SK-N-MC (cell line): Measurements from ENCODE around the gene TFR2.

Experiments used
- DNase-seq: peaks from one replicate; pipeline ENCODE4 v3.0.0-alpha.2; 2011; ENCODE audit warnings: low read depth, low spot score
- H3K27ac ChIP-seq: fragments of 200-600 bp; sonication (generic); 2 replicates; pipeline ENCODE4 v1.5.1; 2016; ENCODE audit warnings: mixed run types
- H3K36me3 ChIP-seq: fragments of 200-600 bp; sonication (generic); 2 replicates; pipeline ENCODE4 v1.6.1; 2017; ENCODE audit warnings: antibody characterized with exemption, low read length, mixed read lengths; ENCODE audit not compliant: insufficient read depth
- H3K4me3 ChIP-seq: fragments of 200-600 bp; sonication (generic); 2 replicates; pipeline ENCODE4 v1.5.1; 2016
- H3K9ac ChIP-seq: fragments of 200-600 bp; sonication (generic); 2 replicates; pipeline ENCODE4 v1.8.0; 2017; ENCODE audit warnings: mixed run types, mixed read lengths; ENCODE audit not compliant: insufficient read length
- H3K9me3 ChIP-seq: fragments of 200-600 bp; sonication (generic); 2 replicates; pipeline ENCODE4 v1.6.1; 2017; ENCODE audit warnings: low read depth, mild to moderate bottlenecking, antibody characterized with exemption, low read length, moderate library complexity, mixed read lengths
- EZH2 ChIP-seq: fragments of 200-600 bp; sonication (generic); IDR thresholded peaks from one replicate; pipeline ENCODE4 v1.6.1; 2017; ENCODE audit warnings: antibody characterized with exemption
- FOXP2 ChIP-seq: optimal IDR thresholded peaks from 2 replicates; pipeline ENCODE3; 2011; ENCODE audit warnings: mild to moderate bottlenecking, moderate library complexity; ENCODE audit not compliant: insufficient read depth; ENCODE audit errors: extremely low read length, control extremely low read depth
- POLR2AphosphoS5 ChIP-seq: IDR thresholded peaks from 2 replicates; pipeline ENCODE4 v1.6.1; 2012; ENCODE audit warnings: mild to moderate bottlenecking, low read depth, low read length, borderline replicate concordance

The TFR2 gene

GRCh38 chr7:100626530-100627237 is 14.7 kb downstream of the TFR2 start:
- Histone ChIP-seq H3K27ac (no peak overlapping the region), H3K36me3 (no peaks in the 10 kb centered on the region), H3K9ac (peak overlapping the region; percentile 74), H3K4me3 (peak overlapping the region; percentile 85), H3K9me3 (no peaks in the 10 kb centered on the region)
- TF ChIP-seq POLR2AphosphoS5 (peak; percentile 71; the same call in 1 of the 2 replicates), EZH2 (no peak), FOXP2 (peak; percentile 31)
- peak; percentile 42 for DNase-seq

GRCh38 chr7:100626055-100626454 is 15.3 kb downstream of the TFR2 start:
- H3K36me3 ChIP-seq = no peaks in the 10 kb centered on the region
- no peak overlapping the region for H3K27ac ChIP-seq
- no peak for DNase-seq
- H3K4me3 ChIP-seq = peak overlapping the region; percentile 85
- TF ChIP-seq POLR2AphosphoS5 = no peak
- no peak overlapping the region for H3K9ac ChIP-seq
- no peaks in the 10 kb centered on the region for H3K9me3 ChIP-seq

DNA sequence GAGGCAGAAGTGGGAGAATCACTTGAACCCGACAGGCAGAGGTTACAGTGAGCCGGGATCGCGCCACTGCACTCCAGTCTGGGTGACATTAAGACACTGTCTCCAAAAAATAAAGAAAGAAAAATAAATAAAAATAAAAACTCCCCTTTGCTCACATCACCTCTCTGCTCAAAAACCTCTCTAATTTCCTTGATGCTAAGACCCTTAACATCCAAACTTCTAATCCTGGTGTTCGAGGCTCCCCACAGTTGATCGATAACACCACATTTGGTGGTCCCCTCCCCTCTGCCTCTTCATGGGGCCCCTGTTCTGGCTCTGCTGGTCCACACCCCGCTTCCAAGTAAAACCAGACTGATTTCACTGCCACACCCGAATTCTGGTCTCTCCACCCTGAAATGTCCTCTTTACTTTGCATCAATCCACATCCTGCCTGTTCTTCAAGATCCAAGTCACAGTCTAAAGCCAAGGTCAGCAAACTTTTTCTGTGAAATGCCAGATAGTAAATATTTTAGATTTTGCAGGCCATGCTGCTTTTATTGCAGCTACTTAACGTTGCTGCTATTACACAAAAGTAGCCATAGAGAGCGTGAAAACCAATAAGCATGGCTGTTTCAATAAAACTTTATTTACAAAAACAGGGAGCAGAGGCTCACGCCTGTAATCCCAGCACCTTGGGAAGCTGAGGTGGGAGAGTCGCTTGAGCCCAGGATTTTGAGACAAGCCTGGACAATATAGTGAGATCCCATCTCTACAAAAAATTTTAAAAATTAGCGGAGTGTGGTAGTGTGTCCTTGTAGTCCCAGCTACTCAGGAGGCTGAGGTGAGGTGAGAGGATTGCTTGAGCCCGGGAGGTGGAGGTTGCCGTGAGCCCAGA is 17.2 kb downstream of the TFR2 start:
- Histone ChIP-seq H3K36me3 (no peaks in the 10 kb centered on the region), H3K9me3 (no peaks in the 10 kb centered on the region)
- no peak for TF ChIP-seq FOXP2
- no peak for TF ChIP-seq POLR2AphosphoS5
- no peak for TF ChIP-seq EZH2

DNA sequence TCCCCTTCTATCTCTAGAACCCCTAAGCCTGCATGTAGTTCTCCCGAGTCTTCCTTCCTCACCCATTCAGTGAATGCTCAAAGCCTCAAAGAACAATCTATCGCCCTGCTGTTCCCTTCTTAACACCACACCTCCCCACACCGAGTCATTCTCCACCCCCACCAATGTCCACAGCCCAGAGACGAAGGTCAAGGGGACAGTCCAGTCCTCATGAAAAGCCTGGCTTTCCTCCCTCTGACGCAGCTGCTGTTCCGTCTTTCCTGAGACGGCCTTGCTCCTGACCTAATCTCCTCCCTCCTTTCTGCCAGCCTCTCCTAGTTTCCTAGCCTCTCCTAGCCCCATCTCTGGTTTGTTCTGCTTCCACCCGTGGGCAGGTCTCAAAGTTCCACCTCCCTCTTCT is 19.8 kb downstream of the TFR2 start:
- Histone ChIP-seq H3K9me3 (no peaks in the 10 kb centered on the region), H3K36me3 (no peaks in the 10 kb centered on the region), H3K4me3 (no peak overlapping the region), H3K9ac (no peak overlapping the region), H3K27ac (no peak overlapping the region)
- no peak for DNase-seq
- TF ChIP-seq FOXP2 = no peak
- TF ChIP-seq POLR2AphosphoS5 = no peak
- TF ChIP-seq EZH2 = no peak

More for the DNA sequence above, 17.2 kb downstream of the TFR2 start:
- no peak for DNase-seq
- no peak overlapping the region for H3K9ac ChIP-seq
- H3K27ac ChIP-seq = no peak overlapping the region
- H3K4me3 ChIP-seq = no peak overlapping the region

GRCh38 chr7:100620804-100621203 is 20.5 kb downstream of the TFR2 start:
- H3K4me3 ChIP-seq = no peak overlapping the region
- no peaks in the 10 kb centered on the region for H3K9me3 ChIP-seq
- DNase-seq = no peak
- H3K27ac ChIP-seq = no peak overlapping the region
- no peaks in the 10 kb centered on the region for H3K36me3 ChIP-seq
- no peak overlapping the region for H3K9ac ChIP-seq
- no peak for TF ChIP-seq FOXP2
- no peak for TF ChIP-seq EZH2
- no peak for TF ChIP-seq POLR2AphosphoS5

GRCh38 chr7:100620239-100620638 is 21.1 kb downstream of the TFR2 start:
- Histone ChIP-seq H3K9ac (no peak overlapping the region), H3K9me3 (no peaks in the 10 kb centered on the region), H3K27ac (no peak overlapping the region), H3K36me3 (no peaks in the 10 kb centered on the region), H3K4me3 (no peak overlapping the region)
- DNase-seq = no peak
- TF ChIP-seq POLR2AphosphoS5 (no peak), FOXP2 (no peak), EZH2 (no peak)

- H3K36me3 ChIP-seq = no peaks in the 10 kb centered on the region
- H3K27ac ChIP-seq = no peak overlapping the region
- no peak for DNase-seq
- no peak overlapping the region for H3K4me3 ChIP-seq
- no peak overlapping the region for H3K9ac ChIP-seq
- TF ChIP-seq POLR2AphosphoS5 (no peak), EZH2 (no peak), FOXP2 (no peak)
- H3K9me3 ChIP-seq = no peaks in the 10 kb centered on the region
Measured at GRCh38 chr7:100614308-100614861, 27.0 kb downstream of the TFR2 start.

DNA sequence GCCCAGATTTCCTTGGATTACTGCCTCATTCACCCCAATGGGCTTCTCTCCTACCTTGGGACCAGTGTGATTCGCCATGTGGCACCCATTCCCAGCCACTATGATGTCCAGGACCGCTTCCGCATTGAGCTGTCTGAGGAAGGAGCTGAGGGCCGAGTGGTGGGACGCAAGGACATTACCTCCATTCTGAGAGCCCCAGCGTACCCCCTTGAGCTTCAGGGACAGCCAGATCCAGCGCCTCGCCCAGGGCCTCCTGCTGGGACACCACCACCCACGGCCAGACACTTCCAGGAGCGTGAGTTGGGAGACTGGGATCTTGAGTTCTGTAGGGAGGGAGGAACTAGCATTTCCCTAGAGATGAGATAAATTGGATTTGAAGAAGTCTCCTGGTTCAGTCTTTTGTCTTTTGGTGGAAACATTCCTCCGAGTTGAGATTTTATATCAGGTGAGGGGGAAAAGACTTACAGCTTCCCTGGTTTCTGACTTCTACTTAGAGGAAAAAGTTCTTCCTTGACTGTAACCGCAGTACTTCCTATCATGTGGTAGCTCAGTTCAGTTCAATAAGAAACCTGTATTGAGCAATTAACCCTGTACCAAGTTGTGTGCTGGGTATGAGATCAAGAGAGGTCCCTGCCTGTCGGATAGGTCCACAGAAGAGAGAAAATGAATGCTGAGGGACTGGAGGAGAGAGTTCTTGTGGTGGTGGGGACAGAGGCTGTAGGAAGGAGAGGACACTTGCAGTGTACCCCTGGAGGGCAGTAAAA is 27.8 kb downstream of the TFR2 start:
- H3K9me3 ChIP-seq = no peaks in the 10 kb centered on the region
- H3K36me3 ChIP-seq = no peaks in the 10 kb centered on the region
- no peak for DNase-seq
- peak overlapping the region; percentile 78 for H3K9ac ChIP-seq
- no peak overlapping the region for H3K27ac ChIP-seq
- no peak for TF ChIP-seq EZH2
- H3K4me3 ChIP-seq = peak overlapping the region; percentile 94
